GM19372 (cell line): ENCODE results near the gene GORASP2.

Experiments used
- ATAC-seq: cut with Tn5 transposase; IDR thresholded peaks from one replicate; pipeline ENCODE4 v1.9.1; 2021; ENCODE audit warnings: mild to moderate bottlenecking, low read depth, moderate library complexity; ENCODE audit not compliant: unreplicated experiment

Gene GORASP2

DNA sequence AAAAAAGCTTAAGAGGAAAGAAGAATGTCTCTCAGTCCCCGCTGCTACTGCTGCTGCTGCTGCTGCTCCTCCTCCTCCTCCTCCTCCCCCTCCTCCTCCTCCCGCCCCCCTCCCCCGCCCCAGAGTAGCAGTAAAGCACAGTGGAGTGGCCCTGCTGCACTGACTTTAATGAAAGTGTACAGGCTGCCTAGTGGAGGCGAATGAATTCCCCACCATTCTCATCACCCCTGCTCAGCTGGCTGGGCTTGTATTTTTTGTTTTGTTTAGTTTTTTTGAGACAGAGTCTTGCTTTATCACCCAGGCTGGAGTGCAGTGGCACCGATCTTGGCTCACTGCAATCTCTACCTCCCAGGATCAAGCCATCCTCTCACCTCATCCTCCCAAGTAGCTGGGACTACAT, 34.3 kb downstream of the GORASP2 start:
- no peak for ATAC-seq

DNA sequence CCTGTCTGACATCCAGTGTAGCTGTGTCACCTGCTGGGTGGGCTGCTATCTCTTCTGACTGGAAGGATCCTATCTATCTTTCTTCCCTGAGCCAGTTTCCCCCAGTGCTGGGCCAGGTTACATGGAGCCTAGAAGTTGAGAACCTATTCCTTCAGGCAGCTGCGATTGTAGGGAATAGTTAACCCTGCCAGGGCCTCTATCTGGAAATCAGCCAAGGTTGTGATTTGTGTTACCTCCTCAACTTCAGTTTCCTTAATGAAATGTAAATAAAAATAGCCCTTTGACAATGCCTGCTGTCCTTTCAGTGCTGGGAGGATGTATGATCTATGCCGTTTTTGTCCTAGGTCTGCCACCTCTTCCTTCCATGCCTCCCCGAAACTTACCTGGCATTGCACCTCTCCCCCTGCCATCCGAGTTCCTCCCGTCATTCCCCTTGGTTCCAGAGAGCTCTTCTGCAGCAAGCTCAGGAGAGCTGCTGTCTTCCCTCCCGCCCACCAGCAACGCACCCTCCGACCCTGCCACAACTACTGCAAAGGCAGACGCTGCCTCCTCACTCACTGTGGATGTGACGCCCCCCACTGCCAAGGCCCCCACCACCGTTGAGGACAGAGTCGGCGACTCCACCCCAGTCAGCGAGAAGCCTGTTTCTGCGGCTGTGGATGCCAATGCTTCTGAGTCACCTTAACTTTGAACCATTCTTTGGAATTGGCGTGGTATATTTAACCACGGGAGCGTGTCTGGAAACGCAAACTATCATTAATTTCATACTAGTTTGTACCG, 36.6 kb downstream of the GORASP2 start:
- ATAC-seq = no peak

DNA sequence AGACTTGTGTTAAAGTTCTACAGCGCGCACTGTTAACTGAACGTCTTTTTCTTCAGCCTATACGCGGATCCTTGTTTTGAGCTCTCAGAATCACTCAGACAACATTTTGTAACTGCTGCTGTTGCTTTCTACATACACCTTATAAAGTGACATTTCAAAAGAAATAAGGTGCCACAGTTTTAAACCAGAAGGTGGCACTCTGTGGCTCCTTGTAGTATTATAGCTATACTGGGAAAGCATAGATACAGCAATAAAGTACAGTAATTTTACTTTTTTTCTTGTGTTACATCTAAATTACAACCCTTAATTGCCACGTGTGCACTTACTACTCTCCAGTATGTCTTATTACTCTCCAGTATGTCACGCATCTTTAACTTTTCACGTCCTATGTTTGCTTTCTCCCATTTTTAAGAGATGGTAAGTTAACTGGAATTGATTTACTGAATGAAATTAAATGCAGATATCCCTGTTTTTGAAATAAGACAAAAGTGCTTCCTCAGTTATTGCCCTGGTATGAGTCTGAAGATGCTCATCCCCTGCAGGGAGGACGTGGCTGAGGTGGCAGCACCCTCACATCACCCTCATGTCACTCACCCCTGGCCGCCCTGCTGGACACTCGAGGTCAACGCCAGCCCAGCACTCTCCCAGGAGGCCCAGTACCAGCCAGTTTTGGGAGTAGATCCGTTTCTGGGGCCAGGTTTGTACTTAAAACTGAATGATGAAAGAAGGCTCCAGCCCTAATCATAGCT, 37.8 kb downstream of the GORASP2 start:
- no peak for ATAC-seq

DNA sequence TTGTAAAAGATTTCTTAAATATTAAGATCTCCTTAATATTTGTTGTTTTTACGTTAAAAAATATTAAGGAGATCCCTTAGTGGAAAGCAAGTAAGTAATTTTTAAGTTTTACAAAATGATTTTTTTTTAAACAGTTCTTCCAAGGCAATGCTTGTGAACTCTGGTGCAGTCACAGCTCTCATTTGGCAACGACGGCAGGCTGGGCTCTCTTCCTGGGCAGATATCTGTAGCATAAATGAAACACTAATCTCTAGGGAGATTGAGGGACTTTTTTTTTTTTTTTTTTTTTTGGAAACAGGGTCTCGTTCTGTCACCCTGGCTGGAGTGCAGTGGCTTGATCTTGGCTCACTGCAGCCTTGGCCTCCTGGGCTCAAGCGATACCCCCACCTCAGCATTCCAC, 38.5 kb downstream of the GORASP2 start:
- no peak for ATAC-seq

- no peak for ATAC-seq
Measured at GRCh38 chr2:170968205-170969003, 39.4 kb downstream of the GORASP2 start.

DNA sequence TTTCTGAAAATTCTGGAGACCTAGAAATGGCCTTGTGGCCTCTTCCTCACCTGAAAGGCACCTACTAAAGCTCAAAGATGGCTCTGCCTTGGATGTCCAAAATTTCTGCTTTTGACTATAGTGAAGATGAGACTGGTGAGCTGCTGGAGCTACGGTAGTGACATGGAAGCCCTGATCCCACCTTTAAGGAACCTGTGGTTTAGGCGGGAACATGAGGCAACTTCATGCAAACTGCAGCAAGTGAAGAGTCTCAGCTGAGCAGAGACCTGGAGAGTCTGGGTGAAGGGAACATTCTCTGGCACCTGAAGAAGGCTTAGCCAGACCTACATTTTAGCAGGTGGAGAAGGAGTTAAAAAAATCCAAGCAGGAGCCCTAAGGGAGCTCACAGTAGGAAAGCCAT, 40.0 kb downstream of the GORASP2 start:
- ATAC-seq = no peak

DNA sequence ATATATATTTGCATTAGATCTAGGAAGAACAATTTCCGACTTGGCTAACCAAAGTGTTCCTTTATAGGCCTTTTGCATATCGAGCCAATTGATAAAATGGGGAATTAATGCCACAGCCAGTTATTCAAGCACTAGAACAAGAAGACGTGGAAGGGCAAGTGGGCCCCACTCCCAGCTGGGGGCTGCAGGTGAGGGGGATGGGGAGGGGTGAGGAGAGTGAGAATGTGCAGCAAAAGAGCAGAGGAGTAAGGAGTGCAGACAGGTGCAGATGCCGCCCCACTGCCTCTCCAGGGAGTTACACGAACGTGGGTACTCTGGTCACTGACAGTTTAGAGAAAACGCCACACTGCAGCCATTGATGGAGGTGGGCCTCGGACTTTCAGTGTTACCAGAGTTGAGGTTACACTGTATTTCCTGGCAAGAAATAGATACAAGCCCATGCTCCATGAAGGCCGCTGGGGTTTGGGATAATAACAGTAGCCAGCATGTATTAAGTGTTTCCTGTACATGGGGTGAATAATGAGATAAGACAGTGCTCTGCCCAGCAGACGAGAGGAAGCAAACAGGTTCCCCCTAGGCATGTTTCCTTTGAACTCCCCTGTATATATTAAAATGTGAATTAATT, 40.9 kb downstream of the GORASP2 start:
- ATAC-seq = no peak

GRCh38 chr2:170971071-170971470, 42.0 kb downstream of the GORASP2 start:
- no peak for ATAC-seq

DNA sequence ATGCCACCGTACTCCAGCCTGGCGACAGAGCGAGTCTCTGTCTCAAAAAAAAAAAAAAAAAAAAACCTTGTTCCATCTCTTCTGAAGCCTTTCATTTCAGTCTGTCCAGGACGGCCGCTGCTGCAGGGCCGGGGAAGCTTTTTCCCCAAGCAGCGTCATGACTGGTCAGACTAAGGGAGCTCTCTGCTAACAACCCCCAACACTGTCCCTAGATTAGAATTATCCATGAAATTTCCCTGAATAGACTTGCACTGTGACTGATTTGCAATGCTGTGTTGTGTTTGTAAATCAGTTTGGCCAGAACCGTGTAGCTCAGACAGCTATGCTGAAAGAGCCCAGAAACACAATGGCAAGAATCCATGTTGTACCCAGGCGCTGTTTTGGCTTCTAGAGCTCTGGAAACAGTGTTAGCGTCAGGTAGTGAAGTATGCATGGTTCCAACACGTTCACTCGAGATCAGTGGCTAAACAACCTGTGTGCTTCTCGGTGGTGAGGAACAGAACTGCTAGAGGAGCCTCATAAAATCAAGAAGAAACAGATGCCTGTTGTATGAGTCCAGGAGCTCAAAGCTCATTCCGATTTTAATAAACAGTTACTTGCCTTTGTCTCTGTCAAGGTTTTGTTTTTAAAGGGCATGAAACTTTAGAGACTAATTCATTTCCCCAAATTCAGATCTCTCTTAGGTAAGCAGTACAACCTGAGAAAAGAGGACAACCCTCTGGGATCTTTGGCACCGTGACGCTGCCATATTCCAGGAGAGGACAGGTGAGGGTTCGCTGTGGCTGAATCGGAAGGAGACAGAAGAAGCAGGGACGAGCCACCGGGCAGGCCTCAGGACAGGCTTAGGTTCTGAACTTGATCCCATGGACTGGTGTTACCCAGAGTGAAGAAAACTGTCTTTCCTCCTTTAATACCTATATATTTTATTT, 43.5 kb downstream of the GORASP2 start:
- ATAC-seq = no peak

DNA sequence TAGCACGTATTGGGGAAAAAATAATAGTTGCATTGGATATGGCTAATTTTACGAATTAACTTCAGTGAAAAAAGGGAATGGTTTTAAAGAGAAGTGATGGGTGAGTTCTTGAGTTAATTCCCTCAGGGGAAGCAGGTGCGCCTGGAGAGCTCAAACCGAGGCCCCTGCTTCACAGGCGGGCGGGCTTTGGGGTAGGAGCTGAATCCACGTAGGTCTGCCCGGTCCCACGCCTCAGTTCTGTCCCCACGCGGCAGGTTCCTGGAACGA, 44.1 kb downstream of the GORASP2 start:
- ATAC-seq = no peak

GRCh38 chr2:170973492-170974303, 44.6 kb downstream of the GORASP2 start:
- peak; percentile 90 for ATAC-seq

DNA sequence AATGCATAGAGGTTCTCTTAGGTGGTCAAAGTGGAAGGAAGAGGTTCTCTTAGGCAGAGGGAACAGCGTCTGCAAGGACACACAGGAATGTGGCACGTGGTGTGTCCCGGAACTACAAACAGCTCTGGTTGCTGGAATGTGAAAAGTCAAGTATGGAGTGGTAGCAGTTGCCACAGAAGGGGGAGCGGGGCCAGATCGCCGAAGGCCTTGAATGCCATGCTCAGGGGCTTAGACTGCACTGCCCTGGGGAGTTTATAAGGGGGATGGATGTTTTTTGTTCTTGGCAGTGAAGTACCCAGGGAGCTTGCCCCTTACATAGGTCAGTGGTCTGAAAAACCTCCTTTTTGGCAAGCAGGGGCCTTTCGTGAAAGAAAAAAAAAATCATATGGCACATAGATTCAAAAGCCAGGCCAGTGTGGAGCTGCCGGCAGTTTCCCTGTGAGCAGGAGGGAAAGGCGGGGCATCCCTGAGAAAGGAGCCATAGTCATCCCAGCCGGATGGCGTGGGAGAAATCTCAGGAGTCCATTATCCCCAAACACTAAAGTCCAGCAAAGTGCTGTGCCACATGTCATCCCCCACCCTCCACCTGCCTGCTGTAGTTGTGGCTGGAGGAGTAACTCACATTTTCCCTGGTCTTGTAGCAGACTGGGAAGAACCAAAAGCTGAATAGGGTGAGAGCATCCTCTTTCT, 45.4 kb downstream of the GORASP2 start:
- no peak for ATAC-seq

DNA sequence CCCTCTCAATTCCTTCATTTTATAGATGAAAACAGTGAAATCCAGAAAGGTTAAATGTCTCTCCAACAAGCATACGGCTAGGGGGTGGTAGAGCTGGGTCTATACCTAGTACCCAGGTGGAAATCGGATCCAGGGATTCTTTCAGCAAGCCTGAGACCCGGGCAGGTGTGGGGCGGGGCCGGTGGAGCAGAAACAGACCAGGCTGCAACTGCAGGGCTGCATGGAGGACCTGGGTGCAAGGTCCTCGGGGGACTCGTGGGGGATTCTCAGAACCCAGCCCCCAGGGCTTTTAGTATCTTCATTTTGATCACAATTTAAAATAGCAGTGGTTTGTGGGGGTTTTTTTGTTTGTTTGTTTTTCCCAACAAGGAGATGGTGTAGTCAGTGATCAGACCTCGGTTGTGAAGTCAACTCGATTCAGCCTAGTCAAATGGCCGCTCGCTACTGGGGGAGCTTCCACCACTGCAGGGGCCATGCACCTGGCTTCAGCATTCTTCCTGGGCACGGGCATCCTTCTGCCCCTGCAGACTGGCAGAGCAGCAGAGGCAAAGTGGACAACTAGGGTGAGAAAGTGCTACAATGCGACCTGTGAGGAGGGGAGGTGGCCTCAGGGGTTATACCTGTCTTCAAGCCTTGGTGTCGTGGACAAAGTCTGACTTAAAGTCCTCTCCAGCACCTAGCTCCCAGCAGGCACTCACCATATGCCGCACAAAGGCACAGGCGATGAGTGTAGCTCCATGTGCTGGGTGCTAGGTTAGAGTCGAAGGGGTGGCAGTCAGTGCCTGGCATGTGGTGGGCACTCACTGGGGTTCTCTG, 46.3 kb downstream of the GORASP2 start:
- no peak for ATAC-seq

- ATAC-seq = no peak
Measured at GRCh38 chr2:170975943-170976270, 46.9 kb downstream of the GORASP2 start.

GRCh38 chr2:170984079-170984478, 55.0 kb downstream of the GORASP2 start:
- ATAC-seq = no peak

GRCh38 chr2:170985407-170985806, 56.4 kb downstream of the GORASP2 start:
- no peak for ATAC-seq

GRCh38 chr2:170986566-170987258, 57.7 kb downstream of the GORASP2 start:
- no peak for ATAC-seq
